Duodenal mucosa (tissue), 2 donors: ENCODE results near the gene TEX54.

ENCODE experiments used
- H3K27ac ChIP-seq: one replicate; pipeline ENCODE4 v1.7.0; 2013; ENCODE audit warnings: low read depth, low read length
- H3K27me3 ChIP-seq, 2 donors: one replicate each; pipeline ENCODE4 v1.7.0; 2013; ENCODE audit warnings: low read length in 2 of 2, control low read depth in 1 of 2; ENCODE audit not compliant: insufficient read depth in 2 of 2, control insufficient read depth in 1 of 2
- H3K36me3 ChIP-seq, 2 donors: one replicate each; pipeline ENCODE4 v1.7.0; 2013; ENCODE audit warnings: low read length in 2 of 2, control low read depth in 1 of 2; ENCODE audit not compliant: insufficient read depth in 2 of 2, control insufficient read depth in 1 of 2
- H3K4me1 ChIP-seq, 2 donors: one replicate each; pipeline ENCODE4 v1.7.0; 2013; ENCODE audit warnings: low read length in 2 of 2, control low read depth in 1 of 2; ENCODE audit not compliant: insufficient read depth in 2 of 2, control insufficient read depth in 1 of 2
- H3K4me3 ChIP-seq, 2 donors: one replicate each; pipeline ENCODE4 v1.7.0; 2013; ENCODE audit warnings: low read length in 2 of 2, low read depth in 1 of 2
- H3K9ac ChIP-seq, 2 donors: one replicate each; pipeline ENCODE4 v1.7.0; 2013; ENCODE audit warnings: low read length in 2 of 2, low read depth in 1 of 2
- H3K9me3 ChIP-seq, 2 donors: one replicate each; pipeline ENCODE4 v1.7.0; 2013; ENCODE audit warnings: low read length in 2 of 2, control low read depth in 1 of 2; ENCODE audit not compliant: control insufficient read depth in 1 of 2

Gene TEX54

GRCh38 chr11:62788991-62789390 lies 43.6 kb downstream of the TEX54 start:
- H3K27ac ChIP-seq, result no peak overlapping the region
- no peak overlapping the region for H3K9ac ChIP-seq
- H3K36me3 ChIP-seq, result peaks cover 13 to 37% of the 10 kb centered on the region in 2 donors
- no peak overlapping the region for H3K4me3 ChIP-seq
- peaks cover 30 to 45% of the 10 kb centered on the region in 2 donors for H3K4me1 ChIP-seq
- H3K9me3 ChIP-seq, result no peaks in the 10 kb centered on the region
- no peaks in the 10 kb centered on the region for H3K27me3 ChIP-seq

DNA sequence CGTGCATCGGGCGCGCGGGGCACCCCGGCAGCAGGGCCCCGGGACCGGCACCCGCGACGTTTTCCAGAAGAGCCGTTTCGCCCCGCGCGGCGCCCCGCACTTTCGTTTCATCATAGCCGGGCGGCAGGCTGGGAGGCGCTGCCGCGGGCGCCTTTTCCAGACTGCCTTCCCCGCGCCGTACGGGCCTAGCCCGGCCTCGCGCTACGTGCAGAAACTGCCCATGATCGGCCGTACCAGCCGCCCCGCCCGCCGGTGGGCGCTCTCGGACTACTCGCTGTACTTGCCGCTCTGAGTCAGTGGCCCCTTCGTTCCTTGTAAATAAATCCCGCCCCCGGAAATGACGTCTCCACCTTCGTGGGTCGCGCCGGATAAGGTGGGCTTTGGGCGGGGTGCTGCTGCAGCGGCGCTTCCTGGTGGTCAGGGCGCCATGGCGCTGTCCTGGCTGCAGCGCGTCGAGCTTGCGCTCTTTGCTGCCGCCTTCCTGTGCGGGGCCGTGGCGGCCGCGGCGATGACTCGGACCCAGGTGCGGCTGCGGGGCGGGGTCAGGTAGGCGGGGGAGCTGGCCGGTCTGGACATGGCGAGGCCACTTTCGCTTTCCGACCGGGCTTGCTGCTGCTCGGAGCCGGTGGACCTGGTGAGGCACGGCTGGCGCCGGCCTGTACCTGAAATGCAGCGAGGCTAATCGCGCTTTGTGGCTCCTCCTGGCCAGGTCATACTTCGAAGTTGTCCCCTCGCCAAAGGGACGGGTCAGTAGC lies 45.5 kb downstream of the TEX54 start, which contains the start of gene TMEM179B:
Gene TMEM179B (plus strand): TSS at position 398 of the 755 bp plus-strand sequence. CDS start 30 bp downstream, at position 428.
- Histone ChIP-seq H3K27ac (peak within 1 kb of the TSS; percentile 96), H3K4me1 (peaks cover 24 to 41% of the 10 kb centered on the region in 2 donors), H3K36me3 (peaks cover 17 to 30% of the 10 kb centered on the region in 2 donors), H3K4me3 (peak within 1 kb of the TSS; percentile 77 to 99), H3K27me3 (no peaks in the 10 kb centered on the region), H3K9me3 (no peaks in the 10 kb centered on the region), H3K9ac (peak within 1 kb of the TSS; percentile 74 to 100)

- H3K36me3 ChIP-seq, result peaks cover 18 to 32% of the 10 kb centered on the region in 2 donors
These were observed 46.2 kb downstream of the TEX54 start for GRCh38 chr11:62786318-62787004.

GRCh38 chr11:62782753-62783152 lies 49.9 kb downstream of the TEX54 start:
- H3K36me3 ChIP-seq, result peaks cover 17 to 27% of the 10 kb centered on the region in 2 donors

More at GRCh38 chr11:62786318-62787004, 46.2 kb downstream of the TEX54 start:
- peaks cover 22 to 38% of the 10 kb centered on the region in 2 donors for H3K4me1 ChIP-seq
- no peaks in the 10 kb centered on the region for H3K27me3 ChIP-seq
- no peaks in the 10 kb centered on the region for H3K9me3 ChIP-seq
- peak overlapping the region; percentile 74 to 100 for H3K9ac ChIP-seq
- H3K4me3 ChIP-seq, result peak overlapping the region; percentile 77 to 99
- peak overlapping the region; percentile 96 for H3K27ac ChIP-seq

More at GRCh38 chr11:62782753-62783152, 49.9 kb downstream of the TEX54 start:
- no peak overlapping the region for H3K27ac ChIP-seq
- H3K4me1 ChIP-seq, result peaks cover 7 to 12% of the 10 kb centered on the region in 2 donors
- H3K9ac ChIP-seq, result no peak overlapping the region
- H3K27me3 ChIP-seq, result no peaks in the 10 kb centered on the region
- no peak overlapping the region for H3K4me3 ChIP-seq
- H3K9me3 ChIP-seq, result no peaks in the 10 kb centered on the region
